GM15510 (cell line): ENCODE data around the gene SHC3.

Experiments
- POLR2A ChIP-seq: IDR thresholded peaks from 3 replicates; pipeline ENCODE4 v1.6.1; 2011; ENCODE audit warnings: borderline replicate concordance; ENCODE audit not compliant: insufficient read length; ENCODE audit errors: extremely low read depth

The SHC3 gene

DNA sequence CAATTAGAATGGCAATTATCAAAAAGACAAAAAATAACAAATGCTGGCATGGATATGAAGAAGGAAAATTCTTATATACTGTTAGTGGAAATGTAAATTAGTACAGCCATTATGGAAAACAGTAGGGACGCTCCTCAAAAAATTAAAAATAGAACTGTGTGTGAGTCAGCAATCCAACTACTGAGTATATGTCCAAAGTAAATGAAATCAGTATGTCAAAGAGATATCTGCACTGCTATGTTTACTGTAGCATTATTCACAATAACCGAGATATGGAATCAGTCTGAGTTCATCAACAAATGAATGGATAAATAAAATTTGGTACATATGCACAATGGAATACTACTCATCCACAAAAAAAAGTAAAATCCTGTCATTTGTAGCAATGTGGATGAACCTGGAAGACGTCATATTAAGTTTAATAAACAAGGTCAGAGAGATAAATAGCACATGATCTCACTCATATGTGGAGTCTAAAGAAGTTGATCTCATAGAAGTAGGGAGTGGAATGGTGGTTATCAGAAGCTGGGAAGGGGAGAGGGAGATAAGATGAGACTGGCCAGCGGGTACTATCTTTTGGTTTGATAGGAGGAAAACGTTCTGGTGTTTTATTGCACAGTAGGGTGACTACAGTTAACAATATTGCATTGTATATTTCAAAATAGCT is 16.6 kb upstream of the SHC3 start:
- TF ChIP-seq POLR2A = no peak

DNA sequence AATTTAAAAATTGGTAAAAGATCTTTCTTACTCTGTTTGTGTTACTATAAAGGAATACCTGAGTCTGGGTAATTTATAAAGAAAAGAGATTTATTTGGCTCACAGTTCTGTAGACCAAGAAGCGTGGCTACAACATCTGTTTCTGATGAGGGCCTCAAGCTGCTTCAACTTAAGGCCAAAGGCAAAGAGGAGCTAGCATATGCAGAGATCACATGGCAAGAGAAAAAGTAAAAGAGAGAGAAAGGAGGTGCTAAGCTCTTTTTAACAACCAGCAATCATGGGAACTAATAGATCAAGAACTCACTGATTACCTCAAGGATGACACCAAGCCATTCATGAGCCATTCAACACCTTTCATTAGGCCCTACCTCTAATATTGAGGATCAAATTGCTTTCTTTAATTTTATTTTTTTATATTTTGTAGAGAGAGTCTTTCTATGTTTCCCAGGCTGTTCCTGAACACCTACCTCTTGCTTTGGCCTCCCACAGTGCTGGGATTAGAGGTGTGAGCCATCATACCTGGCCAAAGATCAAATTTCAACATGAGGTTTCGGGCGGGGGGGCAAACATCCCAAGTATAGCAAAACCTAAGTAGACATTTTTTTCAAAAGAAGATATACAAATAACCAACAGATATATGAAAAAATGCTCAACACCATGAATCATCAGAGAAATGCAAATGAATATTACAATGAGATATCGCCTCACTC is 16.0 kb upstream of the SHC3 start:
- TF ChIP-seq POLR2A = no peak

DNA sequence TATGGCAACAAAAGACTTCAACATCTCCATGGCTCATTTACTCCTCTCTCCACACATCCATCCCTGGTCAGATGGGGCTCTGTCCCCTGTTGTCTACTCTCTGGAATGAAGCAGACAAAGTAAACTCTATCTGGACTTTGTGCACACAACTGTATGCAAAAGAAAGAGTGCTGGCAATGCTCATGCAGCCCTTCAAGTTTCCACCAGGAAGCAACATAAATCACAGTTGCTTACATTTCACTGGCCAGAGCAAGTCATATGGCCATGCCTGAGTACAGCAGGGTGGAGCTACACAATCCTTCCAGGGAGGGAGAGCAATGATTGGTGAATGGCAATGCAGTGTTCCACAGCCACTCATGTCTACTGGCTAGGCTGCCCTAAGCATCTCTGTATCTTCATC is 12.4 kb upstream of the SHC3 start:
- no peak for TF ChIP-seq POLR2A

DNA sequence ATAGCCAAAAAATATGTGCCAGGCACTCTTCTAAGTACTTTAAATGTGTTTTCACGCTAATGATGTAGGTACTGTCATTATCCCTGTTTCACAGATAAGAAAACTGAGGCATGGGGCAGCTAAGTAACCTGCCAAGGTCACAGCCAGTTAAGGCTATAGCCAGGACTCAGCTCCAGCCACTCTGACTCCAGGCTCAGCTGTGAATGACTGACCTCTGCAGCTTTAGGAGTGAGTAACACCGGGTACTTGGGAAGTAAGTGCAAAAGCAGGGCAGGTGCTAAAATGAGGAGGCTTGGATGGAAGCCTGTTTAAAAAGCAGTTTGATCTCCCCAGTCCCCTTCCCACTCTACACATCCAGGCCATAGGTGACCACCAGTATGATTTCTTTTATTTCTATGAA is 10.6 kb upstream of the SHC3 start:
- TF ChIP-seq POLR2A = no peak

DNA sequence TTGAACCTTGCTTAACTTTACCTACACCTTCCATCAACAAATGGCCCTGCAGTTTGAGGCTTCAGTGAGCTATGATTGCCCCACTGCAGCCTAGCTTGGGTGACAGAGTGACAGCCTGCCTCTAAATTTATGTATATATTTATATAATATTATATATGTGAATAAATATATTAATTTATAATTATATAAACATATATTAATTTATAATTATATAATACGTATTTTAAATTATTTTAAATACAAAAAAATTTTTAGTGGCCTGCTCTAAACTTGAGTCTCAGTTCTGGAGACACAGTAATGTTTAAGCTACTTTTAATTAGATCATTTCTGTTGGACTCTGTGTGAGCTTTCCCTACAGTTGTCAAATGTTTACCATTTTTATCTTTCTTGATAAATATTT is 9.3 kb upstream of the SHC3 start:
- TF ChIP-seq POLR2A = no peak

DNA sequence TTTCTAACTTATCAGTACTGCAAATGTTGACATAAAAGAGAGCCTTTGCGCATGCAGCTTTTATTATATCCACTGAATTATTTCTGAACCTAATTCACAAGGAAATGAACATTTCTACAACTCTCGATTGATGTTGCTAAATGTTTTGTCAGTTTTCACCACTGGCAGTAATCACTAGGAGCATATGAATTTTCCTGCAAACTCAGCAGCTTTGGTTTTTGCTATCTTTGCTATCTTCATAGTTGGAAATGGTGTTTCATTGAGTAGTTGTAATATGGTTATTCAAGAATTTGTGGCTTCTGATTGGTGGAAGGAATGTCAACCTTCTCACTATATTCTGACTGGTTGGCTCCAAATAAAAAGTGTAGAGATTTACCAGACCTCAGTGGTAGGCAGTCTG is 8.9 kb upstream of the SHC3 start:
- TF ChIP-seq POLR2A = no peak

DNA sequence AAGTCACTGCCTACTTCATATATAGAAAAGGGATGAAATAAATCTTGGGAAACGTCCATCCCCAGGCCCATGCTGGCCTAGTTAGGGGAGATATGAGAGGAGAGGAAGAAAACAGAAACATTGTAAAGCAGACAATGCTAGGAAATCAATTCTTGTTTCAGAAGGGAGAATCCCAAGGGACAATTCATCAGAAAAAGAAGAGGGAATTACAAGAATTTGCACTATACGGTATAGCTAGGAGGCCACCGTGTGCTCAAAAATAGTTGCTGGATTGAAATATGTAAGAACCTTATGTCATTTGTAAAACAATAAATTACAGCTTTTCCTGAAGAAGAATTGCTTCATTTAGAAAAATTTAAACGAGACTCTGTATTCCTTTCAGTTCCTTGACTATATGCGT is 8.3 kb upstream of the SHC3 start:
- TF ChIP-seq POLR2A = no peak

DNA sequence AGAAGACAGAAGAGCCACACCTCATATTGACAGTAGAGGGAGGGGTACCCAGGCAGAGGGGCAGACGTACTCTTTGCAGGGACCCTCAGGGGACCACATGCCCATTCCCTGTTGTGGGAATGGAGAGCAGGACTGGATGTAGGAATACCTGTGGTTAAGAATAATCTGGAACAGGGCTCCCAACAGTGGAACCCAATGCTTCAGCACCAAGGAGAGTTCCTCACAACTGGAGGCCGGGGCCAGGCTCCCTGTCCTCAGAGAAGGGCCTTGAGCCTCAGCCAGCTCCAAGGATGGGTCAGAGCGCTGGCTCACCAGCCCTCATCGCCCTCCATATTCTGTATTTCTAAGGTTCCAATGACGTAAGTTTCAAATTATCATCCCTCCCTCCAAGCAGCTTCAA is 7.4 kb upstream of the SHC3 start:
- no peak for TF ChIP-seq POLR2A

DNA sequence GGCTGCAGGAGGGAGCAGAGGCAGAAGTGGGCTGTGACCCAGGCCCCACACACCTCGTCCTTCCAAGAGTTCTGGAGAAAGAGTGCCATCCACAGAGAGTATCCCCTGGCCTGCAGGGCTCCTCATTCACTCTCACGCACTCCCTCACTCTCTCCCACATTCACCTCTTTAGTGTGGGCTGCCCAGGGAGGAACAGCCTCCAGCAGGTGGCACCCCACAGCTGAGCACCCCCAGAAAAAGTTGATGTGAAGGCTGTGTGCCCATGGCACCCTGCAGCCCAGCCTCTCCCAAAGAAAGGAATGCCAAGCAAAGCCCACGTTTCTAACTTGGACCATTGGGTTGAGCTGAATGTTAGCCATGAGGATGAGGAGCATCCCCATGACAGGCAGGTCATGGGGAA is 4.5 kb upstream of the SHC3 start:
- TF ChIP-seq POLR2A = no peak

DNA sequence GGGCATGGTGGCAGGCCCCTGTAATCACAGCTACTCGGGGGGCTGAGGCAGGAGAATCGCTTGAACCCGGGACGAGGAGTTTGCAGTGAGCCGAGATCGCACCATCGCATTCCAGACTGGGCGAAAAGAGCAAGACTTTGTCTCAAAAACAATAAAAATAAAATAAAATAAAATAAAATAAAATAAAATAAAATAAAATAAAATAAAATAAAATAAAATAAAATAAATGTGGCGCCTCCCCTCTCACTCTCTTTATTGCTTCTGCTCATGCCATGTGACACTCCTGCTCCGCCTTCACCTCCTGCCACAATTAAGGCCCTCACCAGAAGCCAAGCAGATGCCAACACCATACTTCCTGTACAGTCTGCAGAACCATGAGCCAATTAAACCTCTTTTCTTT is 3.8 kb upstream of the SHC3 start:
- TF ChIP-seq POLR2A = no peak

DNA sequence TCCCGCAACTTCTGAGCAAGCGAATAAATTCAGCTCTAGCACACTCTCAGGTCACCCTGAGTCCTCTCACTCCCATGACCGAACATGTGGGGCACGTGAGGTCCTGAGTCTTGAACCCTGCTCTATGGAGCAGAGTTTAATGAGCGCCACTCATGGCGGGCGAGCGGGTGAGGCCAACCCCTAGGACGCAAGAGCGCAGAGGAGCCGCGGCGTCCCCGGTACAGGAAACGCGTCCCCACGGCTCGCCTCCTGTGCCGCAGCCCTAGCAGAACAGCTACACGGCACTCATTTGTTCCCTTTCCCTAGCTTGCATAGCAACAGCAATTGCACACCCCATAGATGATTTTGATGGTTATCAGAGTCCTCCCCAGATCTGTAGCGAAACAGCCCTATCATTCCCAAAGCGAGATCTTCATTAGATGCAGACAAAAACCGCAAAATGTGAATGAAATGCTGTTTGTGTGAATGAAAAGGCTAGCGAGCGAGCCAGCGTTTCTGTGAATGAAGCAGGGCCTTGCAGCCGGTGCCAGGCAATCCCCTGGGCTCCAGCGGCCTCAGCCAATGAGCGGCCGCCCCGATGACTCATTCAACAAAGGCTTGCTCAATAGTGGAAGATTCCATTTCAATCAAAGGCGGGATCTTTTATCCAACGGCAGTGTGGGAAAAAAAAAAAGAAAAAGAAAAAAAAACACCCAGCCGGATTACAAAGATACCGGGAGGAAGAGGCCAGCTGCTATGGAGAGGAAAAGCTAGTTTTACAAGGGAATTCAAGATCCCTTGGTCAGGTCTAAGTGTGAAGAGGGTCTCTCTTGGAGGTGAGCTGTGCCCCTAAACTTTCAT is 1.5 kb upstream of the SHC3 start:
- TF ChIP-seq POLR2A = no peak

DNA sequence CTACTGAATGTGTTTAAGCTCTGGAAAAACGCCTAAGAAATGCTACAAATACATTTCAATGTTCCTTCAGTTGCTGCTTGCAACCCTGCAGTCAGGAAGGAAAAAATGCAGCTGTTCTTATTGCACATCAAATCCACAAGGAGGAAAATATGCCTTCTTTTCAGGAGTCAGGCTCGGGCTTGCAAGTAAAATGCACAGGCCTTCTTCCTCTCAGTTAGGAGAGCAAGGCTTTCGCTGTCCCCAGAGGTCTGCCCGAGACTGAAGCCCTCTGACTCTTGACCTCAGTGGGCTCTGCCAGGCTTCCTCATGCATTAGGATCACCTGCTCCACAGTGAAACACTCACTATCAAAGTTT is 899 bp upstream of the SHC3 start:
- no peak for TF ChIP-seq POLR2A

DNA sequence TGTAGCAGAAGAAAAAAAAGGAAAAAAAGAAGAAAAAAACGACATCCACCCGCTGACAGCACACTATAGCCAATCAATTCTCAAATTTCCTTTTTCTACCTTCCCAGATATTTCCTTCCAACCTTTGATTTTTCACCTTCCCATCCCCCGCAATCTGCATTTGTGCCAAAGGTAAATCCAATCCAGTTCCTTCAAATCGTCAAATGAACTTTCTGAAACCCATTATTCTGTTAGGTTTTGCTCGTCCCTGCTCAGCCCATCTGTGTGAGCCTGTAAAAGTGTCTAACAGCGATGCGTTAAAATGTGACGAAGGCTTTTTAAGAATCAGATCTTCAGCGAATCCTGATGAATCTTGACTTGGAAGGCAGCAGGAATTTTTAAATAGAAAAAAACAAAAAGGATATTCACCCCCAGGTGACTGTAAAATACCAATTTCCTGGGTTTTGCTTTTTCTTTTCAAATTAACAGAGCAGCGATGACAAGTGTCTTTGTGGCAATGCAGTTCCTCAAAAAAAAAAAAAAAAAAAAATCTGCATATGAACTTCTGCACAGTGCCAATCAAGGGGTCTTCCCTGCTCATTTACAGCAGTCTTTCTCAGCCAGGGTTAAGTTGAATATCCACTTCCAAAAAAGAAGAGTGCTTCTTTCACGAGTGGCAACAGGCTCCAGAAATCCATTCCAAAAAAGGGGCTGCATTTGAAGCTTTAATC is 367 bp upstream of the SHC3 start:
- no peak for TF ChIP-seq POLR2A

DNA sequence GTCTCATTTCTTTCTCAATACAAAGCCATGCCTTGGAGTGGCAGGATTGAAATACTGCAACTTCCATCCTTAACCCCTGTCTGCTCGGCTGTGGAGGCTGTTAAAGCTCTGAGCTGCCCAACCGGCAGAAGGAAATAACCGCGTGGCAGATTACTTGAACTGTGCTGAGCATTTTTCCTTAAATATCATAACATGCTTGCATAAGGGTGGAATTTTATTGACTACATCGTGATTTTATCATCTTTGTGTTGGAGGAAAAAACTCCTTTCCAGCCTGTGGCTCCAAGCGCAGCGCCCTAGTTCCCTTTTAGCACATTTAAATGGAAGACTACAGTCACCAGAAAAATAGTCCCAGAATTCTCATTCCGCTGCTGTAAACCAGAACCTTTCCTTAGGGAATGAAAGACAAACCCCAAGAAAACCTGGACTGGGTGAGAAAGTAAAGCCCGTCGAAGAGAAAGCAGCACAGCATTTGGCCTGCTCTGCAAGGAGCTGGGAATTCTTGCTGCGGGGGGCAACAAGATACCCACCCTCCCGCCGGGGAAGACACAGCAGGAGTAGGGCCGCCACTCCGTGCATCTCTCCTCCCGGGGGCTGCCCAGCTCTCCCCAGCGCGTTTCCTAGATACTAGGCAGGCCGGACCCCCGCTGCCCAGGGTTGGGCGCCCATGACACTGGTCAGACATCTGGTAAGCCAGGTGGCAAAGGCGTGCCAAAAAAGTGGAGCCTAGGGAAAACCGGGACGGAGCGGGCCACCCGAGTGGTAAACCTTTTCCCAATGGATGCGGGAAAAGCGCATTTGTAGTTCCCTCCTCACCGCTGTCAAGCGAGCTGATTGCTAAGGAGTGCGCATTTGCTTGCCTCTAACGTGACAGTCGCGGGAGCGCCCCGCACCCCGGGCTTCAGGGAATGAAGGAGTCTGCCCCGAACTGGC is 1.3 kb downstream of the SHC3 start:
- no peak for TF ChIP-seq POLR2A
